IPS-15b (cell line): ENCODE results near the gene LRRC4C.
"Not testable (repeated sequence)": the region's sequence is repeated elsewhere in the genome, so short reads cannot be mapped to it uniquely, and the experiment has no call there.

Source experiments
- H3K27me3 ChIP-seq: one replicate; pipeline ENCODE4 v1.6.1; 2013; ENCODE audit warnings: low read length; ENCODE audit not compliant: control insufficient read depth, insufficient read depth
- H3K36me3 ChIP-seq: one replicate; pipeline ENCODE4 v1.6.1; 2013; ENCODE audit warnings: low read length; ENCODE audit not compliant: control insufficient read depth, insufficient read depth
- H3K4me1 ChIP-seq: one replicate; pipeline ENCODE4 v1.6.1; 2013; ENCODE audit warnings: mild to moderate bottlenecking, low read length; ENCODE audit not compliant: control insufficient read depth, insufficient read depth
- H3K4me3 ChIP-seq: one replicate; pipeline ENCODE4 v1.5.1; 2013; ENCODE audit warnings: low read depth, low read length
- H3K9ac ChIP-seq: one replicate; pipeline ENCODE4 v1.6.1; 2013; ENCODE audit warnings: low read depth, mild to moderate bottlenecking, low read length
- H3K9me3 ChIP-seq: one replicate; pipeline ENCODE4 v1.6.1; 2013; ENCODE audit warnings: mild to moderate bottlenecking, low read length; ENCODE audit not compliant: control insufficient read depth, insufficient read depth

Gene LRRC4C

GRCh38 chr11:40986320-40986719 is 473.1 kb downstream of the LRRC4C start:
- no peak overlapping the region for H3K9ac ChIP-seq
- no peaks in the 10 kb centered on the region for H3K9me3 ChIP-seq
- no peaks in the 10 kb centered on the region for H3K4me1 ChIP-seq
- no peaks in the 10 kb centered on the region for H3K27me3 ChIP-seq
- H3K36me3 ChIP-seq = no peaks in the 10 kb centered on the region
- no peak overlapping the region for H3K4me3 ChIP-seq

- no peaks in the 10 kb centered on the region for H3K4me1 ChIP-seq
- H3K27me3 ChIP-seq = no peaks in the 10 kb centered on the region
- H3K36me3 ChIP-seq = no peaks in the 10 kb centered on the region
- H3K9me3 ChIP-seq = no peaks in the 10 kb centered on the region
- no peak overlapping the region for H3K9ac ChIP-seq
- no peak overlapping the region for H3K4me3 ChIP-seq
These were observed 484.4 kb downstream of the LRRC4C start for GRCh38 chr11:40975076-40975475.

- H3K4me3 ChIP-seq = no peak overlapping the region
- H3K9me3 ChIP-seq = no peaks in the 10 kb centered on the region
- no peaks in the 10 kb centered on the region for H3K36me3 ChIP-seq
- H3K9ac ChIP-seq = no peak overlapping the region
- H3K27me3 ChIP-seq = no peaks in the 10 kb centered on the region
- no peaks in the 10 kb centered on the region for H3K4me1 ChIP-seq
These were observed 485.2 kb downstream of the LRRC4C start for GRCh38 chr11:40974186-40974795.

- Histone ChIP-seq H3K36me3 (no peaks in the 10 kb centered on the region), H3K27me3 (no peaks in the 10 kb centered on the region), H3K4me1 (no peaks in the 10 kb centered on the region), H3K9me3 (no peaks in the 10 kb centered on the region), H3K4me3 (no peak overlapping the region), H3K9ac (no peak overlapping the region)
These were observed 500.7 kb downstream of the LRRC4C start for GRCh38 chr11:40958707-40959106.

DNA sequence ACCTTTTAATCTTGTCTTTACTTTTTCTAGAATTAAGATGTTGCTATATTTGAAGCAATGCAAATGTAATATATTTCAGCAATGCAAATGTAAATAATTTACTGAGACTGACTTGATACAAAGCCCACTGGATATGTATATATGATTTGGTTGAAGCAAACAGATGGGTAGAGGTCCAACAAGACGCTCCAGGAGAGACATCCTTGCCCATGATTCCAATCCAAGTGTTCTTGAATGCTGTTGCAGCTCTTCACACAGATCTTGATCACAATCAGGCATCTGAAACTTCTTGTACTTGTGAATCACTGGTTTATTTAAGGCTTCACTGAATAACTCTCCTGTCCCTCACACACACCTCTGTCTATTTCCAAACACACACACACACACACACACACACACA is 507.0 kb downstream of the LRRC4C start:
- Histone ChIP-seq H3K9me3 (no peaks in the 10 kb centered on the region), H3K4me3 (no peak overlapping the region), H3K9ac (no peak overlapping the region), H3K4me1 (no peaks in the 10 kb centered on the region), H3K27me3 (no peaks in the 10 kb centered on the region), H3K36me3 (no peaks in the 10 kb centered on the region)

DNA sequence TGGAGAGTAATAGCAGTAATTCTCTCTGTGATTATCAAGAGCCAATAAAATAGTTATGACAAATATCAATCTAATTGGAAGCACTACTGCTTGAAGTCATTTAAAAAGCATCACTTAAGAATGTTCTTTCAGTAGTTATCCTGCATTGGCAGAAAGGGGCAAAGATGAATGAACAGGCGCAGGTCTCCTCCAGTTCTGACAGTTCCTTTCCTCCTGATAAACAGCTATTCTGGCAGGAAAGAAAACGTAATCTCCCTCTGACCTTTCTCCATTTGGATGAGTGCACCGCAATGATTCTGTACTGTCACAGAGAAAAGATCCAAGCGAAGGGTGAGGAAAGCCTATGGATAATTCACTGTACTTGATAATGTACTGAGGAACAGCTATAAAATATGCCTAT is 521.5 kb downstream of the LRRC4C start:
- Histone ChIP-seq H3K9ac (no peak overlapping the region), H3K4me3 (no peak overlapping the region), H3K9me3 (no peaks in the 10 kb centered on the region), H3K27me3 (no peaks in the 10 kb centered on the region), H3K4me1 (no peaks in the 10 kb centered on the region), H3K36me3 (no peaks in the 10 kb centered on the region)

GRCh38 chr11:40924915-40925314 is 534.5 kb downstream of the LRRC4C start:
- Histone ChIP-seq H3K9ac (no peak overlapping the region), H3K4me3 (no peak overlapping the region)

DNA sequence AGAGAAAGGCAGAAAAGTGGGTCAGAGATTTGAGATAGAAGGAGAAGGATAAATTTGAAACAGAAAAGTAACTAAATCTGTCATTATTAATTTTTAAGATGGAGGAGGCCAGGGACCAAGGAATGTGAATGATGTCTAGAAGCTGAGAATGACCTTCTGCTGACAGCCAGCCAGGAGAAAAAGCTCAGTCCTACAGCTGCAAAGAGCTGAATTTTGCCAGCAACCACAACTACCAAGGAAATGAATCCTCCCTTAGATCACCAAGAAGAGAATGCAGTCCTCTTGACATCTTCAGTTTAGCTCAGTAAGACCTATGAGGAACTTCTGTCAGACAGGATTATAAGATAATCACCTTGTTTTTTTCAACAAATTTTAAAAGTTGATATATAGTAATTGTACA is 538.2 kb downstream of the LRRC4C start:
- Histone ChIP-seq H3K9me3 (no peaks in the 10 kb centered on the region), H3K4me3 (no peak overlapping the region), H3K27me3 (no peaks in the 10 kb centered on the region), H3K4me1 (no peaks in the 10 kb centered on the region), H3K9ac (no peak overlapping the region), H3K36me3 (no peaks in the 10 kb centered on the region)

More at GRCh38 chr11:40924915-40925314, 534.5 kb downstream of the LRRC4C start:
- Histone ChIP-seq H3K4me1 (no peaks in the 10 kb centered on the region), H3K9me3 (no peaks in the 10 kb centered on the region), H3K36me3 (no peaks in the 10 kb centered on the region), H3K27me3 (no peaks in the 10 kb centered on the region)

DNA sequence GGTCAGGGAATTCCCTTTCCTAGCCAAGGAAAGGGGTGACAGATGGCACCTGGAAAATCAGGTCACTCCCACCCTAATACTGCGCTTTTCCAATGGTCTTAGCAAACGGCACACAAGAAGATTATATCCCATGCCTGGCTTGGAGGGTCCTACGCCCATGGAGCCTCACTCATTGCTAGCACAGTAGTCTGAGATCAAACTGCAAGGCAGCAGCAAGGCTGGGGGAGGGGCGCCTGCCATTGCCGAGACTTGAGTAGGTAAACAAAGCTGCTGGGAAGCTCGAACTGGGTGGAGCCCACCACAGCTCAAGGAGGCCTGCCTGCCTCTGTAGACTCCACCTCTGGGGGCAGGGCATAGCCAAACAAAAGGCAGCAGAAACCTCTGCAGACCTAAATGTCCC is 548.7 kb downstream of the LRRC4C start:
- not testable (repeated sequence) for H3K4me1 ChIP-seq

DNA sequence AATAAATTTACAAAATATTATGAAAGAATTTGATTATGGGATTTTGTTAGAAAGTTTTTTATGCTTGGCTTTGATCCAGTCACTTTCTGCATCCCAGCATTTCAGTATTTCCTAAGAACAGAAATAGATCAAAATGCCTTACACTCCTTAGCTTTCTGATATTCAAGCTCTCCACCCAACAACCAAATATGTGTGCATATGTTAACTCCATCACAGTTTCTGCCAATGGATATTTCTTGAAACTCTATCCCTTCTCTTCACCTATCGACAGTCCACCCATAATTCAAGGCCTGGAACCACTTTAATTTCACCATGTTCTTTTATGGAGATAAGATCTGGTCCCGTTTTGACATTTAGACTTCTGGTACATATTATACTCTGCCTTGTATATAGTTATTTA is 565.0 kb downstream of the LRRC4C start:
- H3K27me3 ChIP-seq = no peaks in the 10 kb centered on the region
- H3K4me1 ChIP-seq = no peaks in the 10 kb centered on the region
- no peak overlapping the region for H3K4me3 ChIP-seq
- no peaks in the 10 kb centered on the region for H3K9me3 ChIP-seq
- H3K9ac ChIP-seq = no peak overlapping the region
- no peaks in the 10 kb centered on the region for H3K36me3 ChIP-seq

More for the DNA sequence above, 548.7 kb downstream of the LRRC4C start:
- H3K36me3 ChIP-seq, H3K4me3 ChIP-seq, H3K9me3 ChIP-seq, H3K27me3 ChIP-seq, H3K9ac ChIP-seq: not testable (repeated sequence)

DNA sequence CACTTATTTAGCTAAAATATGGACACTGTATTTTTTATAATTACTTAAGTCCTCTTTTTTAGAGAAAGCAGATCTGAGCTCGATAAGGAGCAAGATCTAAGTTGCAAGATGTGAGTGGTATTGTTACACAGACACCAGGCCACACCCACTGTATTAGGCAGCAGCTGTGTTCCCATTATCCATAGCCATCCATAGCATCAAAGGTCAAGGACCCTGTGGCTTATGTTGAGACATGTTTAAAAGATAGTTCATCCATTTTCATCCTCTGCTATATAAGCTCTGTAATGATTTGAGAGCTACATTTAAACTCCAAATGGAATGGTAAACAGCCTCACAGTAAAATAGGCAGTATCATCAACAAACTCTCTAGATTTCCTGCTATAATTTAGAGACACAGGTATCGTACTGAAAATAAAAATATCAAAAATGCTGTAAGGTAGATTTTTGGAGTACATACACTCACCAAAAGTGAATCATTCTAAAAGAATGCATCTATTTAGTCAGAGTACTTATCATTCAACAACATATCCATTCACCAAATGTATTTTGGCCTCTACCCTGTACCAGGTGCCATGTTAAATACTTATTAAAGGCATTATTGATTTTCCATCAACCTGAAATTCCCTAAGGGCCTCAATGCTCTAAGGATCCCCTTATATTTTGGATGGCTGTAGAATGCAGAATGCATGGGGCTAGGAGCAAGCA is 574.0 kb downstream of the LRRC4C start:
- Histone ChIP-seq H3K27me3 (no peaks in the 10 kb centered on the region), H3K4me3 (no peak overlapping the region), H3K9me3 (no peaks in the 10 kb centered on the region), H3K9ac (no peak overlapping the region), H3K4me1 (no peaks in the 10 kb centered on the region), H3K36me3 (no peaks in the 10 kb centered on the region)

DNA sequence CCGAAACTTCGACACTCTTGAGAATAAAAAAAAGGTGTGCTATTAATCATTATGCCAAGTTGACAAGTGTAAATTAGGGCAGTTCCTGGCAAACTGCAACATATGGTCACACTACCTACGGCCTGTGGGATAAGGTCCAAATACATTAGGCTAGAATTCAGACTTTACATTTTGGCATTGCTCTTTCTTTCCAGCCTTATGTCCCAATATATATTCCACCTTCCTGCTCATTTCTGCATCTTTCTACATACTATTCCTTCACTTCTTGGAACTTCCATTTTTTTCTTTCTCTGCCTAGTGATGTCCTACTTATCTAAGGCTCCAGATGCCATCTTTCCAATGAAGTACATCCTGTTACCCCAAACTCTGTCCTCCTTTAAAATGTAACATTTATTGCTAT is 577.2 kb downstream of the LRRC4C start:
- Histone ChIP-seq H3K27me3 (no peaks in the 10 kb centered on the region), H3K9ac (no peak overlapping the region), H3K9me3 (peaks cover 3% of the 10 kb centered on the region)

More for the DNA sequence above, 577.2 kb downstream of the LRRC4C start:
- no peak overlapping the region for H3K4me3 ChIP-seq
- H3K36me3 ChIP-seq = no peaks in the 10 kb centered on the region
- no peaks in the 10 kb centered on the region for H3K4me1 ChIP-seq
